NCI-H1105 treated with DMSO at 0.1 percent for 48 hours (cell line): ENCODE data around the gene KNTC1.
"Not testable (repeated sequence)": the region's sequence is repeated elsewhere in the genome, so short reads cannot be mapped to it uniquely, and the experiment has no call there.

Source experiments
- DNase-seq: peaks from one replicate; lab custom pipeline; 2025; lab: John Stamatoyannopoulos, UW

KNTC1 gene

GRCh38 chr12:122505419-122506051 lies 21.5 kb upstream of the KNTC1 start:
- no peak for DNase-seq

- no peak for DNase-seq
Measured at GRCh38 chr12:122506393-122506938, 20.6 kb upstream of the KNTC1 start.

GRCh38 chr12:122508163-122508562 lies 18.9 kb upstream of the KNTC1 start:
- DNase-seq = no peak

GRCh38 chr12:122513028-122513427 lies 14.0 kb upstream of the KNTC1 start:
- not testable (repeated sequence) for DNase-seq

GRCh38 chr12:122513660-122514059 lies 13.4 kb upstream of the KNTC1 start:
- no peak for DNase-seq

GRCh38 chr12:122515275-122515674 lies 11.8 kb upstream of the KNTC1 start:
- DNase-seq = no peak

- DNase-seq = no peak
Measured at GRCh38 chr12:122516544-122517361, 10.3 kb upstream of the KNTC1 start.

GRCh38 chr12:122517877-122518276 lies 9.2 kb upstream of the KNTC1 start:
- no peak for DNase-seq

GRCh38 chr12:122518908-122519307 lies 8.1 kb upstream of the KNTC1 start:
- no peak for DNase-seq

GRCh38 chr12:122519418-122519817 lies 7.6 kb upstream of the KNTC1 start:
- no peak for DNase-seq

- DNase-seq = no peak
Measured at GRCh38 chr12:122520676-122521075, 6.4 kb upstream of the KNTC1 start.

GRCh38 chr12:122523280-122523679 lies 3.8 kb upstream of the KNTC1 start:
- no peak for DNase-seq

- DNase-seq = no peak
Measured at GRCh38 chr12:122523846-122524718, 3.0 kb upstream of the KNTC1 start.

GRCh38 chr12:122527478-122527944 lies 462 bp downstream of the KNTC1 start:
- peak; percentile 32 for DNase-seq

GRCh38 chr12:122528582-122528981 lies 1.5 kb downstream of the KNTC1 start:
- no peak for DNase-seq

- no peak for DNase-seq
Measured at GRCh38 chr12:122528992-122529391, 1.9 kb downstream of the KNTC1 start.

GRCh38 chr12:122533856-122534255 lies 6.8 kb downstream of the KNTC1 start:
- no peak for DNase-seq

GRCh38 chr12:122537021-122537420 lies 10.0 kb downstream of the KNTC1 start:
- DNase-seq = no peak

GRCh38 chr12:122538496-122538895 lies 11.4 kb downstream of the KNTC1 start:
- no peak for DNase-seq

GRCh38 chr12:122544537-122544936 lies 17.5 kb downstream of the KNTC1 start:
- DNase-seq = no peak

- DNase-seq = no peak
Measured at GRCh38 chr12:122545855-122546254, 18.8 kb downstream of the KNTC1 start.

GRCh38 chr12:122547330-122547729 lies 20.3 kb downstream of the KNTC1 start:
- no peak for DNase-seq
